Loucy (cell line): Measurements from ENCODE around the gene SCIN.

Experiments
- CTCF ChIP-seq: fragments of 200-600 bp; sonication (generic); conservative IDR thresholded peaks from 2 replicates; pipeline ENCODE4 v1.5.1; 2014; ENCODE audit warnings: mild to moderate bottlenecking, antibody characterized with exemption, low read length
- EZH2phosphoT487 ChIP-seq: fragments of 200-600 bp; IDR thresholded peaks from 2 replicates; pipeline ENCODE4 v1.6.1; 2018; ENCODE audit warnings: antibody characterized with exemption, mild to moderate bottlenecking, moderate library complexity, borderline replicate concordance

- TF ChIP-seq CTCF (no peak), EZH2phosphoT487 (no peak)
Measured at GRCh38 chr7:12684733-12685132, 114.2 kb downstream of the SCIN start.
